Activated gamma-delta T cell (primary cell): Measurements from ENCODE around the gene IFITM2.
"Not testable (repeated sequence)": the region's sequence is repeated elsewhere in the genome, so short reads cannot be mapped to it uniquely, and the experiment has no call there.

Source experiments
- DNase-seq: peaks from one replicate; lab custom pipeline; 2025; lab: John Stamatoyannopoulos, UW
- total RNA-seq, 2 donors: gene quantifications; one replicate each; lab custom pipeline; 2026; lab: John Stamatoyannopoulos, UW

The IFITM2 gene
- total RNA-seq: 9.8 to 16.6 reads per million in 2 donors

GRCh38 chr11:307766-308708, at the start of gene IFITM2:
Gene IFITM2 (plus strand): TSS chr11:307816. CDS start chr11:308193, 377 bp downstream.
- DNase-seq: not testable (repeated sequence)

DNA sequence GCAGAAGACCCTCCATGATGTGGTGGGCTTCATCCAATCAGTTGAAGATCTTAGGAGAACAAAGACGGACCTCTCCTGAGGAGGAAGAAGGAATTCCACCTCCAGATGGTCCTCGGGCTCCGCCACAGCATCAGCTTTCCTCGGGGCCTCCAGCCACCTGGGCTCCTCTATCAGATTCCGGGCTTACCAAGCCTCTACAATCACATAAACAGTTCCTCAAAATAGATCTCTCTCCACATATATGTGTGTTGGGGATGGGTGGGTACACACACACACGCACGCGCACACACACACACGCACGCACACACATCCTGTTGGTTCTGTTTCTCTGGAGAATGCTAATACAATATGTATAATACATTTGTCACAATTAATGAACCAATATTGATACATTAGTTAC, 48.2 kb upstream of the IFITM2 start:
- DNase-seq: no peak

- DNase-seq: no peak
These were observed 46.0 kb upstream of the IFITM2 start for GRCh38 chr11:261624-262023.

DNA sequence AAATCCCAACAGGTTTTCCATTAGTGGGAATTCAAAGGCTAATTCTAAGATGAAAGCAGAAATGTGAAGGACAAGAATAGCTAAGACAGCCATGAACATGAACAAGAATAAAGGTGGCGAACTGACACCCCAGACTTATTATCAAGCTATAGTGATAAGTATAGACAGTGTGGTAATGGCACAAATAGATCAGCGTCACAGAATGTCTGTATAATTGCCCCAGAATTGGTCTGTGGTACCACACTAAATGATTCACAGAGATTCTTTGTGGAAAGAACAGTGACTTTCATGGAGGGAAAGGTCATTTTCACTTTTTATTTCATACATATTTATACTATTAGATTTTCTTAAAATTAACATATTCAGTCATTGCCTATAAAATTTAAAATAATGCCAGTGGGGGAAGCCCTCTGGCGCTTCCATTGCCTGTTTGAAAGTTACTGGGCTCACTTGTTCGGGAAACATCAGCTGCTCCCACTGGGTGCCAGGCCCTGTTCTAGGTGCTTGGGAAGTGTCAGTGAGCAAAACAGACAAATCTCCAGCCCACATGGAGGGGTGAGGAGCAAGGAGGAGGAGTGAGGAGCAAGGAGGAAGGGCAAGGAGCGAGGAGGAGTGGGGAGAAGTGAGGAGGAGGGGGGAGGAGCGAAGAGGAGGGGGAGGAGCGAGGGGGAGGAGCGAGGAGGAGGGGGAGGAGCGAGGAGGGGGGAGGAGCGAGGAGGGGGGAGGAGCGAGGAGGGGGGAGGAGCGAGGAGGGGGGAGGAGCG, 40.8 kb upstream of the IFITM2 start:
- DNase-seq: no peak

DNA sequence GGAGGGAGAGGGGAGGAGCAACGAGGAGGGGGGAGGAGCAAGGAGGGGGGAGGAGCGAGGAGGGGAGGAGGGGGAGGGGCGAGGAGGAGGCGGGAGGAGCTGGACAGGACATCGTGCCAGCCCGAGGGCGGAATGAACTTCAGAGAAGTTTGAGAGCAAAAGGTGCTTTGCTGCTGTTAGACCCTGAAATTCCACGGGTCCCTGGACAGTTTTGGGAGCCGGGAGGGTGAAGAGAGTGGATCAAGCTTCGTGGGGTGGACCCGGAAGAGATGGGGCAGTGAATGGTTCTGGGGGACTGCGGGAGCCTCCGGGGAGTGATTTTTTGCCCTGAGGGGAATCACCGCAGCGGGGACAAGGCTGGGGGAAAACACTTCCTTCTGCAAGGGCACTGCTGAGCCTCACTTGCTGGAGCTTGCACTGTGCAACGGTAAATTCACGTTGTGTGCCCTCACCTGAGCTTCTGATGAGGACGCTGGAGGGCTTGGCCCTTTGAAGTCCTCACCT, 40.1 kb upstream of the IFITM2 start:
- no peak for DNase-seq

GRCh38 chr11:268716-269145, 38.9 kb upstream of the IFITM2 start:
- DNase-seq: not testable (repeated sequence)

DNA sequence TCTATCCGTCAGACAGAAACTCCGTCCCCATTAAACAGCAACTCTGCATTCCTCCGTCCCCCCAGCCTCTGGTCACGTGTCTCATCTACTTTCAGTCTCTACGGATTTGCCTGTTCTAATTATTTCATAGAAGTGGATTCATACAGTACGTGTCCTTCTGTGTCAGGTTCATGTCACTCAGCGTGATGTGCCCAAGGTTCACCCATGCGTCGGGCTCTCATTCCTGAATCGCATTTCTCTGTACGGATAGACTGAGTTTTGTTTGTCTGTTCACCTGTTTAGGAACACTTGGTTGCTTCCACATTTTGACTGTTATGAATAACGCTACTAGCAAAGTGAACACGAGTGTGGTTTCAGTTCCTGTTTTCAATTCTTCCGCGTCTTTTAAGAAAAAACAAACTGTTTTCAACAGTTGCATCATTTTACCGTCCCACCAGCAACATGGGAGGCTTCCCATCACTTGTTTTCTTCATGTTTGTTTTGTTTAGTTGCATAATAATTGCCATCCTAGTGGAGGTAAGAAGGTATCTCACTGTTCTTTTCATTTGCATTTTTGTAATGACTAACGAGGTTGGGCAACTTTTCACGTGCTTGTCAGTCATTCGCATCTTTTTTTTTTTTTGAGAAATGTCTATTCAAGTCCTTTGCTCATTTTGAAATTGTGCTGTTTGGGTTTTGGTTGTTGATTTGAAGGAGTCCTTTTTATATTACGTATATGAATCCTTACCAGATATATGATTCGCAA, 38.3 kb upstream of the IFITM2 start:
- DNase-seq: no peak

DNA sequence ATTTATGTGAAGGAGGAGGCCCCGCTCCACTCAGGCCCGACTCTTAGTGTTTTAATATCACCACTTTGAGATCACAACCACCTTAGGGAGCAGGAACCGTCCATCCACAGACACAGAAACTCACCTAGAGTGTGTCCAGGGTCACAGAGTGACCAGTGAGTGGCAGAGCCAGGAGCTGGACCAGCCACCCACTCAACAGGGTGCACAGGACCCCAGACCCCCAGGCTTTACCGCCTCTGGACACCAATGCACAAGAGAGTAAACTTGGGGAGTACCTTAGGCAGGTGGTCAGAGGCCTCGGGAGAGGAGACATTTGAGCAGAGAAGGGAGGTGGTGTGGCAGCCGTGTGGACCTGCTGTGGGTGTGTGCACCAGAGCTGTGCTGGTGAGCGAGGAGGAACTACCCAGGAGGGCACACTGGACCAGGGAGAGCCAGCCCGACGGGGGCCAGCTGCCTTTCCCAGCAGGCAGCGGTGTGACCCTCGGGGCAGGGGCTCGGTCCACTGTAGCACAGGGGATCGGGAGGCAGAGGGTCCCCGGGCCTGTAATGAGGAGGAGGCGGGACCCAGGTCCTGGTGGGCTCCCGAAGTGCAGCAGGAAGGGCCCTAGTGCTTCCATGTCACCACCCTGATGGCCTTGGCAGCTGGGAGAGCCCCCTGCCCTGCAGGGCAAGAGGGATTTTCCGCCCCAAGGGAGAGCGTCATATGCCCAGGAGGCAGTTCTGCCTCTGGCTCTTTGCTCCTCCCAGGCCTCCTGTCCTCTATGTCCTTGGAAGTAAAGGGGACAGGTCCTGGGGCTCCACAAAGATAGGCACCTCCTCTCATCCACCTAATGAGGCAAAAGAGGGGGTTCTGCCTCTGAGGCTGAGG, 36.9 kb upstream of the IFITM2 start:
- no peak for DNase-seq

DNA sequence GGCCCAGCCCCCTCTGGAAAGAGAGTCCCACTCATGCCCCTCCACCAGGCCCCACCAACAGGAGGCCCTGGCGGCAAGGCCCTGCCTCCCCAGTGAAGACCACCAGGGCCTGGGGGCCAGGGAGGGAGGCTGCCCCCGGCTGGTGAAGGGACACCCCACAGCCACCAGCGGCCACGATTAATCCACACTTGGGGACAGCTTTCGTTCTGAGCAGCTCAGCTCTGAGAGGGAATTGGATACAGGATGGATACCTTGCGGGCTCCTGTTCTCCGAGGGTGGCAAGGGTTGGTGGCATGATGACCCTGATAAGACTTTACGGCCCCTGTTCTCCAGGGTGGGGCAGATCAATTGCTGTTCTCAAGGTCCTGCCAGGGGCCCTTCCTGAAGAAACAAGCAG, 36.3 kb upstream of the IFITM2 start:
- no peak for DNase-seq

DNA sequence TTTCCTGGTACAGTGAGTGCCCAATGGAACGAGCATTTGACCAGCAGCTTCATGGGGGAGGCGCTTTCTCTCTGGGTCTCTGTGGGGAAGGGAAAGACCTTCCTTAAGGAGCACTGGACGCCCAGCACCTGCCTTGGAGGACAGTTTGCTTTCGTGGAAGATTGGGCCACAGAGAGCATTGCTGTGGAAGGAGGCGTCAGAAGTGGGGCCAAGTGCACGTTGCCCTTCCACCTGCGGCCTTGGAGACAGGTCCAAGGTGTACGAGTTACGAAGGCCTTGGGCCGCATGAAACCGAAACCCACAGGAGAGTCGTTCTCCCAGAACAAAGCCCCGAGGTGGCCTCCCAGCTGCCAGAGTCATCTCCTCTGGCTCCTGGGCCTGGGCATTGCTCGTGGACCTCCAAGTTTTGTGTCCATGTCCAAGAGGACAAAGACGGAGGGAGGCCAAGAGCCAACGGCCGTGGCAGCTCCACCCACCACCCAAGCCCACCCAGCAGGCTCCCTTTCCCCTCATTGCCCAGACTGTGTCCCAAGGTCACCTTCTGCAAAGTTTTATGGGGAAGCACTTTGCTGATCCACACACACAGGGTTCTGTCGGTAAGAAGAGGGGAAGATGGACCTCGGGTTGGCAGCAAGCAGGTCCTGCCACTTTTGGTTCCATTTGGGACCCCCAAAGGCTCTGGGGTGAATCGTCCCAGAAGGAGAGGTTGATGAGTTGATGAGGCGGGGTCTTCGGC, 35.3 kb upstream of the IFITM2 start:
- DNase-seq: no peak

GRCh38 chr11:272931-273198, 34.8 kb upstream of the IFITM2 start:
- no peak for DNase-seq

- DNase-seq: no peak
These were observed 31.4 kb upstream of the IFITM2 start for GRCh38 chr11:276219-276618.

GRCh38 chr11:278001-278951, 29.3 kb upstream of the IFITM2 start, which contains the start of gene NLRP6:
Gene NLRP6 (plus strand): TSS chr11:278407. CDS start chr11:278570, 163 bp downstream.
- no peak for DNase-seq

DNA sequence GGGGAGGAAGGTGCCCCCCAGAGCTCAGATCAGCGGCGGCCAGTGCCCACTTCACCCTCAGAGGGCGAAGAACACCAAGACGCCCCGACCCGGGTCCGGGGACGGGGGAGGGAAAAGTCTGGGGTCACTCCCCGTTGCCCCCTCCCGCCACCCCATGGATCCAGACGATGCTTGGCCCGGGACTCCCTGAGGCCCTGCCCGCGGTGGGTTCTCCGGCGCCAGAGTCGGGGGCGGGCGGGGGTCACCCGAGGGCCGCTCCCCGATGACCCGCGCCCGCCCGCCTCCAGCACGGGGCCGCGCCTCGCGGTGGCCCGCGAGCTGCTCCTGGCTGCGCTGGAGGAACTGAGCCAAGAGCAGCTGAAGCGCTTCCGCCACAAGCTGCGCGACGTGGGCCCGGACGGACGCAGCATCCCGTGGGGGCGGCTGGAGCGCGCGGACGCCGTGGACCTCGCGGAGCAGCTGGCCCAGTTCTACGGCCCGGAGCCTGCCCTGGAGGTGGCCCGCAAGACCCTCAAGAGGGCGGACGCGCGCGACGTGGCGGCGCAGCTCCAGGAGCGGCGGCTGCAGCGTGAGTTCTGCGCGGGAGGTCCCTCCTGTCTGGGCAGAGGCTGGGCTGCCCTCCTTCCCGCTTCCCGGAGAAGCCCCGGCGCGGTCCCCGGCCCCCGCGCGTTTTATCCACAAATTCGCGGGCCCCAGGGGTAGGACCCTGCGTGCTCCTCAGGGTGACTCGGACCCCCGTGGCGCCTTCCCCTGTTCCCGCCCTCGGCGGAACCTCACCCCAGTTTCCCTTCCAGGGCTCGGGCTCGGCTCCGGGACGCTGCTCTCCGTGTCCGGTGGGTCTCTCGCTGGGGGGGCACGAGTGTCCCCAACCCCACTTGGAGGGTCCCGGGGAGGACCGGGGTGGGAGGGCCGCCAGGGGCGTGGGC, 28.3 kb upstream of the IFITM2 start:
- DNase-seq: no peak

GRCh38 chr11:279966-280705, 27.5 kb upstream of the IFITM2 start:
- DNase-seq: no peak

GRCh38 chr11:280706-281485, 26.7 kb upstream of the IFITM2 start:
- DNase-seq: no peak
